Stimulated activated CD4-positive, alpha-beta T cell treated with anti-CD3 and anti-CD28 coated beads, Interleukin-1b, Interleukin-23, amount 100 ng/mL, for 48 hours (primary cell): ENCODE results near the gene RTN4RL1.
"Not testable (repeated sequence)": the region's sequence is repeated elsewhere in the genome, so short reads cannot be mapped to it uniquely, and the experiment has no call there.

Experiments used
- DNase-seq: peaks from one replicate; pipeline ENCODE4 v3.0.0-alpha.2; 2020

The RTN4RL1 gene

GRCh38 chr17:1997927-1998742 lies 27.0 kb downstream of the RTN4RL1 start:
- DNase-seq: no peak

DNA sequence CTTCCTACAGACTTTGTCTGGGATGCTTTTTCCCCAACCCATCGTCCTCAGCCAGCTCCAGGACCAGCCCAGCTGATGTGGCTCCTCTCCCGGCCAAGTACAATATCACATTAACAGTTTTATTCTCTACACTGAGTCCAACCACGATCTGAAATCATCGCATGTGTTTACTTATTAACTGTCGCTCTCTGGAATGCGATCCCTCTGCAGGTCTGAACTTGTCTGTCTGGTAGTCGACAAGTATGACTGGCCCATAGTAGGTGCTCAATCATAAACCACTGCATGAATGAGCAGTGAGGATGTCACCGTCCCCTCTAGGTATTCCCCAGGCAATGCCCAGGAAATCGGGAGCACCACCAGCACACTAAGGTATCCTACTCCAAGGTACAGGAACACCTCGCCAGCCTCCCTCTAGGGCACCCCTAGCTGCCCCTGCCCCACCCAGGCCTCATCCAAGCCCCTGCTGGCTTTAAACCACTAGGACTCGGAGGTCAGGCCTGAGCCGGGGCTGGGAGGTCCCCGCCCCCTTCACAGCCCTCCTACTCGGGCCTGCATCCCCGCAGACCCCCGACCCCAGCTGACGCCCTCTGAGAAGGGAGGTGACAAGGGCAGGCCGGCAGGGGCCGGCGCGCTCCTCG lies 27.7 kb downstream of the RTN4RL1 start:
- DNase-seq: no peak

DNA sequence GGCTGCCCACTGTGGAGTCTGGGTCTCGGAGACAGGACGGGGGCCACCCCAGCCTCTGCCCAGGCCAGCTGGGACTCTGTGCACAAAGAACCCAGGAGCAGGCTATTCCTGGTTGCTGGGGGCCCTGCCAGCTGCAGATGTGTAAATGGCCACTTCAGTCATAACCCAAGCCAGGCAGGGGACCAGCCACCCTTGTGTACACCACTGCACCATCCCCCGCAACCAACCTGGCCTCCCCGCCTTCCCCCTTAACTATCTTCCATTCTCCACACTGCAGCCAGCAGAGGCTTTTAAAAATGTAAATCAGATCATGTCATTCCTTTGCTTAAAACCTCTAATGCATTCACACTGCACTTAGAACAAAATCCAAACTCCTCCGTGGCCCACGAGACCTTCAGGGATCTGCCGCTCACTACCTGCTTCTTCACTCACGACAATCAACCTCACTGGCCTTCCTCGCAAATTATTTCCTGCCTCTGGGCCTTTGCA lies 28.3 kb downstream of the RTN4RL1 start:
- no peak for DNase-seq

DNA sequence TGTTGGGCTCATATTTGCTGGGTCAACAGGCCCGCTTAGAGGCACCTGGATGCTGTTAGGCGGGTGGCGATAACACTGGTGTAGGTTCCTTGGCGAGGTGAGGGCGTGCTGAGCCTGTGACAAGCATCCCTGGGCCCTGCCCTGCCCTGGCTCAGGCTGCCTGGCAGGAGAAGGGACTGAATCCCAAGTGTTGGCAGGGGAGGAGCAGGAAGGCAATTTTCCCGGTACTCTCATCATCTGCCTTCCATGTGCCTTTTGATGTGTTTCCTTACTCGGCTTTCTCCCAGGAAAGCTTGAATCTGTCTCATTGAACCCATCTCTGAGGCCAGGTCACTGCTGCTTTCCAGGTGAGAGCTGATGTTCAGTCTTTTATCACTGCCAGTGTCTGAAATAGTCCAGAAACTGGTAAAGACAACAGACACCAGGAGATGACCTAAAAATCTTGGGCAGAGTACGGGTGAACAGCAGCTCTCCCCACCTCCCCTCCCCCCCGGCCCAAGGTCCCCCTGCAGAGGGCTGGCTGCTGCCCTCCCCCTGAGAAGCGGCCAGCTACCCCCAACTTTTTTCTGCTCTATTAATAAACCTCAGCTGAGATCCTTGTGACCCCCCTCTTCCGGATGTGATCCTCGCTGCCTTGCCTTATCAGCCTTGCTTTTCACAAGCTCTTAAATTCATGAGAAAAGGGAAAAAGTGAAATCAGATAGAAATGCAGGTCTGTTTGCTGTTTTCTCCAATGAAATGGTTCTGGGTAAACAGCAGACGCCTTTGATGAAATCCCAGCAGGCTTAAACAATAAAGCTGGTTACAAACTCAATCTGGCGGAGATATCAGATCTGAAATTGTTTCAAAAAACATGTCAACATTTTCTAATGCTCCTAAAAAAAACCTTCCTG lies 29.0 kb downstream of the RTN4RL1 start:
- DNase-seq: no peak

DNA sequence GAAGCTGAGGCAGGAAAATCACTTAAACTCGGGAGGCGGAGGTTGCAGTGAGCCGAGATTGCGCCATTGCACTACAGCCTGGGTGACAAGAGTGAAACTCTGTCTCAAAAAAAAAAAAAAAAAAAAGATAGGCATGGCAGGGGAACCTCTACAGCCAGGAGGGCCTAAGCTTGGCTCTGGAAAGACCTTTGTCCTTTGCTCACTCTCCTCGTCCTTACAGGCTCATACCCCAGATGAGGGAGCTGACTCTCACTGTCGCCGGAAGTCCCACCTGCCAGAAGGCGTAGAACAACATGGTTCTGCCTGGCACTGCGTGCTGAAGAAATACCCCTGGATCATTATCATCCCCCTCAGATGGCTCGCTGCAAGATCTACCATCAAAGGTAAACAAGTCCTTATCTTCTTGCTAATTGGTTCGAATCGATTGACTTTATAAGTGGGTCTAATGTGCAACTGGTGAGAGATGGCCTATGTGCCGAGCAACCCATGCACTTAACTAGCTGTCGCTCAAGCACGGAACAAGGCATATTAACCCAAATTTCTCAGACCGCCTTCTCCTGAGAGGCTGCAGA lies 29.7 kb downstream of the RTN4RL1 start:
- no peak for DNase-seq

DNA sequence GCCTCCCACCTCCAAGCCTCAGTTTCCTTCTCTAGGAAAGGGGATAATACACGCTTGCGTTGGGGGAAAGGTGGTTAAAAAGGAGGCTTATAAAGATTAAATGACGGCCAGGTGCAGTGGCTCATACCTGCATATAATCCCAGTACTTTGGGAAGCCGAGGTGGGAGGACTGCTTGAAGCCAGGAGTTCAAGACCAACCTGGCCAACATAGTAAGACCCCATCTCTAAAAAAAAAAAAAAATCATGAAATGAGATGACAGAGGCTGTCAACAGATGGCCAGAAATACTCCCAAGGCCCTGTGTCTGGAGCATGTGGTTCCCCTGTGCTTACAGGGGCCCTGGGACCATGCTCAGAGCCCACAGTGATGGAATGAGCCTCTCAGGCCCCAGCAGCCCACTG lies 30.4 kb downstream of the RTN4RL1 start:
- DNase-seq: no peak

DNA sequence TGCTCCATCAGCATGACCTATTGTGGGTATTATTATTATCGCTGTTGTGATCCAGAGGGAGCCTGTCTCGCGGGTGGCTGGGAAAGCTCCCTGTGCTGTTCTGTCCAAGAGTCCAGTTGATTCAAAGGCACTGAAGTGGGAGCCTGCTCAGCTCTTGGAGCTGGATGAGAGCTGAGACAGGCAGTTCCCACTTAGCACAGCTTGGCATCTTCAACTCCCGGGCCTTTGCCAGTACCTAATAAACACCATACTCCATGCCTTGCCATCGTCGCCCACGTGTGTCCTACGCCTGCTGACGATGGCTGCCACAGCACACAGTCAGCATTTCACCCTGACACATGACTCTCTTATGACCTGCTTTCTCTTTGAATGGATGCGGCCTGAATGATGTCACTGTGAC lies 32.6 kb downstream of the RTN4RL1 start:
- no peak for DNase-seq

- DNase-seq: no peak
Measured at GRCh38 chr17:1989135-1989534, 36.0 kb downstream of the RTN4RL1 start.

- DNase-seq: no peak
Measured at GRCh38 chr17:1986783-1987451, 38.2 kb downstream of the RTN4RL1 start.

DNA sequence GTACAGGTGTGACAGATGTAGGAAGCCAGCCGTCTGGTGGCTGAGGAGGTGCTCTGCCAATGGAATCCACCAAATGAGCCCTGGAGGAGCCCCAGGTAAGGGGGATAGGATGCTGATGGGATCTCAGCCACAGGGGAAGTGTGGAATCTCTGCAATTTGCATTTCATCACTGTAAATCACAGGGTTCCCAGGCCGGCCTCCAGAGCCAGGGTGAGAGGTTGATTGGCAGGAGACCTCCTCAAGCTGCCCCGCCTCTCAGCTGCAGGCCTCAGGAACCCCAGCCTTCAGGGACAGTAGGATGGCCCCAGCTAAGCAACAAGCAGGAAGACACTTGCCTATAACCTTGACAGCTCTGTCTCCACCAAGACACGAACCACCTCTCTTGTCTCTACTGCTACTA lies 39.4 kb downstream of the RTN4RL1 start:
- no peak for DNase-seq

- no peak for DNase-seq
Measured at GRCh38 chr17:1985093-1985492, 40.0 kb downstream of the RTN4RL1 start.

GRCh38 chr17:1982793-1983366 lies 42.3 kb downstream of the RTN4RL1 start:
- DNase-seq: not testable (repeated sequence)

DNA sequence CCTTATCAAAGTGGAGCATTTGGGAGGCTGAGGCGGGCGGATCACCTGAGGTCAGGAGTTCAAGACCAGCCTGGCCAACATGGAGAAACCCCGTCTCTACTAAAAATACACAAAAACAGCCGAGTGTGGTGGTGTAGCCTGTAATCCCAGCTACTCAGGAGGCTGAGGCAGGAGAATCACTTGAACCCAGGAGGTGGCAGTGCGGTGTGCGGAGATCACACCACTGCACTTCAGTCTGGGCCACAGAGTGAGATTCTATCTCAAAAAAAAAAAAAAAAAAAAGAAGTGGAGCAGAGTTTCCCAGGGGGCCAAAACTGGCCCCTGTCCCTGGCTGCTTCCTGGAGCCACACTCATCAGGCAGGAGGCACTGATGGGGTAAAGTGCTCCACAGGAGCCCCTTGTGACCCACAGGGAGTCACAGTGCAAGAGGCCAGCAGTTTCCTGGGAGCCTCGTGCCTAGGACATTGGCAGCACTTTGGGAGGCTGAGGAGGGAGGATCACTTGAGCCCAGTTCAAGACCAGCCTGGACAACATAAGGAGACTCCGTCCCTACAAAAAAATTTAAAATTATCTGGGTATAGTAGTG lies 44.4 kb downstream of the RTN4RL1 start:
- no peak for DNase-seq

DNA sequence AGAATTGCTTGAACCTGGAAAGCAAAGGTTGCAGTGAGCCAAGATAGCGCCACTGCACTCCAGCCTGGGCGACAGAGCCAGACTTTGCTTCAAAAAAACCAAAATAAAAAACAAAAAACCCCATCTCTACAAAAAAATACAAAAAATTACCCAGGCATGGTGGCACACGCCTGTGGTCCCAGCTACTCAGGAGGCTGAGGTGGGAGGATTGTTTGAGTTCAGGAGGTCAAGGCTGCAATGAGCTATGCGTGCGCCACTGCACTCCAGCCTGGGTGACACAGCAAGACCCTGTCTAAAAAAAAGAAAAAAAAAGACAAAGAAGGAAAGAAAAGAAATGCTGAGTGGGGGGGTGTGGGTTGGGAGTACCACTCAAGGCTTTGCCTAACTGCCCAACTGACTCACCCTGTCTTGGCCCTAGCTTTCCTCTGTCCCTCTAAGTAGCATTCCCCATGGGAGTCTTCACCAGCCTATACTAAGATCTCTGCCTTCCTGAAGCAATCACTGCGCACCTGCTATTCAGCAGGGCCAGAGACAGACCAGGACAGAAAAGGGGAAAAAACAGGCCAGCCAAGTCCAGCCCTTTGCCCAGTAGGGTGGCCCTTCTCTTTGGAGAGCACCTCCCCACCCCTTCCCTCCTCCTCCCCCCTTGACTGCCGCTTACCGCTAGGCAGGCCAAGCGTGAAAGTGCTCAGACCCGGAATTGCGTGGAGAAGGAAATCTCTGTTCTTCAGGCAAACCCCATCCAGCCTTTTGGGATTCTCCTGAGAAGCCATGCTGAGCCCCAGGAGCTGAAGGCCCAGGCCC lies 45.8 kb downstream of the RTN4RL1 start:
- DNase-seq: no peak

DNA sequence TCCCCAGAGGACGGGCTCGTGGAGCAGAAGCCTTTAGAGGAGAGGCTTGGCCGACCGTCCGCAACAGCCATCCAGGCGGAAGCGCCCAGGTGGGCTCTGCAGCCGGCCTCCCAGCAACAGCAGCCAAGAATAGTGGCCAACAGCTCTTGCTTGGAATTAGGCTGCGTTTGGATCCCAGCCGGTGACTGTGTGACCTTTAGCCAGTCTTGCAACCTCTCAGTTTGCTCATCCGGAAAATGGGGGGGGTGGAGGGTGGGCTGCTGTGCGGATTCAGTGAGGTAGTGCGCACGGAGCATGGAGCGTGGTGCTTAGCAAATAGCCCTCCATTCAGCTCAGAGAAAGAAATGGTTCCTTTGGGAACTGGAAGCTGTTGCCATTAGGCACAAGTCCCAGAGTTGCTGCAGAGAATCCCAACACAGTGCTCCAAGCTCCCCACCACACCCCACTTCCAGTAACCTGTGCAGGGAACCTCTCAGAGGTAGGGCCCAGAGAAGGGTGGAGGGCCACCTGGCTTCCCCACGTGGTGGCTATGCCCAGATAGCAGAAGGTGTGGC lies 46.7 kb downstream of the RTN4RL1 start:
- no peak for DNase-seq

DNA sequence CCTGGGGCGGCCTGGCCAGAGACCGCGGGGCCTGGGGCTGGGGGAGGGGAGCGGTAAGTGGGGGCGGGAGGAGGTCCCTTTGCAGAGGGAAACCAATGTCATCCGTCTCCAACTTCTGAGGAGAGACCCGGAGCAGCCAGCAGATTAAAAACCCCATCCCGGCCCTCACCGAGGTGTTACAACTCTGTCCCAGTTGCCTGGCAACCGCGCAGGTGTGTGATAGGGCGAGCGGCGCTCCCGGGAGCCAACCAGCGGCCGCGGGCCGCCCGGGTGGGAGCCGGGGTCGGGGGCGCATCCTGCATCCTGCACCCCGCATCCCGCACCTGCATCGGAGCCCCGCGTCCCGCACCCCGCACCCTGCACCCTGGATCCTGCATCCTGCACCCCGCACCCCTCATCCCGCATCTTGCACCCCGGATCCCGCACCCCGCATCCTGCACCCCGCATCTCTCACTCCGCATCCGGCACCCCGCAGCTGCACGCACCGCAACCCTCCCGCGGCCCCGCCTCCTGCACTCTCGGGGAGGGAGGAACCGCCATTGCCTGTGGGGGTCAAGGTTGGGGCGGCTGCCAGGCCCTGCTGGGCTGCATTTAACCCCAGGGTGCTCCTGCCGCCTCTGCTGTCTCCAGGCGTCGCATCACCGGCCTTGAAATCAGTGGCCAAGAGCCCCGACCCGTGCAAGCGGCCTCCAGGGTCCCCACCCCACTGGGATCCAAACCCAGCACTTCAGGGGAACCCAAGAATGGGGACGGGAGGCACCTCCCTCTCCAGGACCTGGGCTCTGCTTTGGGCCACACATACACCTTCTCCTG lies 47.3 kb downstream of the RTN4RL1 start:
- no peak for DNase-seq

GRCh38 chr17:1976683-1977064 lies 48.5 kb downstream of the RTN4RL1 start:
- DNase-seq: no peak

- DNase-seq: no peak
Measured at GRCh38 chr17:1976000-1976682, 49.0 kb downstream of the RTN4RL1 start.

- no peak for DNase-seq
Measured at GRCh38 chr17:1975573-1975972, 49.6 kb downstream of the RTN4RL1 start.
